Activated CD4-positive, alpha-beta T cell treated with anti-CD3 and anti-CD28 coated beads for 1 hour (primary cell): Measurements from ENCODE around the gene DOK7.
"Not testable (repeated sequence)": the region's sequence is repeated elsewhere in the genome, so short reads cannot be mapped to it uniquely, and the experiment has no call there.

Experiments
- DNase-seq: peaks from one replicate; pipeline ENCODE4 v3.0.0-alpha.2; 2020

DOK7 gene

GRCh38 chr4:3524349-3524748 is 61.2 kb downstream of the DOK7 start:
- no peak for DNase-seq

- no peak for DNase-seq
Observed at GRCh38 chr4:3524920-3525319, 61.8 kb downstream of the DOK7 start.

GRCh38 chr4:3525532-3526430 is 62.7 kb downstream of the DOK7 start:
- DNase-seq = no peak

- no peak for DNase-seq
Observed at GRCh38 chr4:3526456-3526855, 63.4 kb downstream of the DOK7 start.

GRCh38 chr4:3527101-3527913 is 64.2 kb downstream of the DOK7 start:
- no peak for DNase-seq

GRCh38 chr4:3527914-3528876 is 65.1 kb downstream of the DOK7 start:
- no peak for DNase-seq

- no peak for DNase-seq
Observed at GRCh38 chr4:3529363-3529762, 66.3 kb downstream of the DOK7 start.

GRCh38 chr4:3530051-3530450 is 66.9 kb downstream of the DOK7 start:
- DNase-seq = no peak

- DNase-seq = no peak
Observed at GRCh38 chr4:3530663-3531254, 67.7 kb downstream of the DOK7 start.

- DNase-seq = no peak
Observed at GRCh38 chr4:3531318-3531878, 68.3 kb downstream of the DOK7 start.

GRCh38 chr4:3531879-3532750 is 69.0 kb downstream of the DOK7 start, which contains the start of gene LRPAP1:
TSS of gene LRPAP1 (minus strand) at chr4:3532422. CDS start at chr4:3532412, 10 bp downstream.
- DNase-seq = peak; percentile 78

GRCh38 chr4:3532751-3533422 is 69.8 kb downstream of the DOK7 start:
- DNase-seq = no peak

GRCh38 chr4:3533423-3533820 is 70.3 kb downstream of the DOK7 start:
- DNase-seq = no peak

GRCh38 chr4:3535812-3536211 is 72.7 kb downstream of the DOK7 start:
- not testable (repeated sequence) for DNase-seq

- not testable (repeated sequence) for DNase-seq
Observed at GRCh38 chr4:3538906-3539305, 75.8 kb downstream of the DOK7 start.

- DNase-seq = not testable (repeated sequence)
Observed at GRCh38 chr4:3543415-3543814, 80.3 kb downstream of the DOK7 start.
